WERI-Rb-1 (cell line): ENCODE data around the gene TSPAN32.
A peak's percentile ranks its signal among the peaks of the same experiment; 100 is the strongest.

Experiments used
- DNase-seq: peaks from one replicate; pipeline ENCODE4 v3.0.0-alpha.2; 2020
- H3K27ac ChIP-seq: fragments of 250-450 bp; sonication (Bioruptor Pico); 2 replicates; pipeline ENCODE4 v1.5.1; 2020; ENCODE audit warnings: mild to moderate bottlenecking, moderate library complexity
- H3K27me3 ChIP-seq: fragments of 250-450 bp; sonication (Bioruptor Pico); 2 replicates; pipeline ENCODE4 v1.5.1; 2021; ENCODE audit warnings: mild to moderate bottlenecking, low read depth, moderate library complexity; ENCODE audit not compliant: insufficient read depth, severe bottlenecking
- H3K36me3 ChIP-seq: fragments of 250-450 bp; sonication (Bioruptor Pico); 2 replicates; pipeline ENCODE4 v1.5.1; 2020; ENCODE audit warnings: mild to moderate bottlenecking, moderate library complexity
- H3K4me3 ChIP-seq: 2 replicates; pipeline ENCODE4 v1.5.1; 2011; ENCODE audit warnings: low read depth, mild to moderate bottlenecking, control low read depth, low read length
- H3K9me3 ChIP-seq: fragments of 250-450 bp; sonication (Bioruptor Pico); 2 replicates; pipeline ENCODE4 v1.5.1; 2021; ENCODE audit warnings: mild to moderate bottlenecking, moderate library complexity; ENCODE audit not compliant: severe bottlenecking
- CTCF ChIP-seq: IDR thresholded peaks from 2 replicates; pipeline ENCODE4 v1.5.1; 2011; ENCODE audit warnings: low read depth, mild to moderate bottlenecking, control low read depth, inconsistent platforms, low read length

TSPAN32 gene

GRCh38 chr11:2301631-2302305 is at the start of gene TSPAN32, which contains the start of gene C11orf21:
TSS of gene TSPAN32 (plus strand) at chr11:2302013. CDS start at chr11:2302150, 137 bp downstream.
TSS of gene C11orf21 (minus strand) at chr11:2301918. CDS start at chr11:2301808, 110 bp downstream.
- no peak for TF ChIP-seq CTCF
- Histone ChIP-seq H3K4me3 (no peak within 1 kb of the TSS), H3K27ac (no peak within 1 kb of the TSS), H3K9me3 (no peaks in the 10 kb centered on the region), H3K27me3 (peaks cover 10% of the 10 kb centered on the region), H3K36me3 (no peaks in the 10 kb centered on the region)
- peak; percentile 10 for DNase-seq

DNA sequence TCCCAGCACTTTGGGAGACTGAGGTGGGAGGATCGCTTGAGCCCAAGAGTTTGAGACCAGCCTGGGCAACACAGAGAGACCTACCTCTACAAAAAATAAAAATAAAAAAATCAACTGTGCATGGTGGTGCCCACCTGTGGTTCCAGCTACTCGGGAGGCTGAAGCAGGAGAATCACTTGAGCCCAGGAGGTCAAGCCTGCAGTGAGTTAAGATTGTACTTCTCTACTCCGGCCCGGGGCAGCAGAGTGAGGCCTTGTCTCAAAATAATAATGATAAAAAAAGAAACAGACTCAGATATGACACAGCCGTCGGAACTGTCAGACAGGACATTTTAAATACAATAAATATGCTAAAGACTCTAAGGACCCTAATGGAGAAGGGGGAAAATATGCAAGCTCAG is 49.8 kb upstream of the TSPAN32 start:
- peaks cover 5% of the 10 kb centered on the region for H3K9me3 ChIP-seq
- no peak for TF ChIP-seq CTCF
- DNase-seq, result no peak

GRCh38 chr11:2256293-2256913 is 45.4 kb upstream of the TSPAN32 start:
- H3K9me3 ChIP-seq, result peaks cover 5% of the 10 kb centered on the region
- no peak for DNase-seq
- H3K4me3 ChIP-seq, result no peak overlapping the region
- TF ChIP-seq CTCF, result no peak
- no peaks in the 10 kb centered on the region for H3K36me3 ChIP-seq
- peaks cover 16% of the 10 kb centered on the region for H3K27me3 ChIP-seq
- H3K27ac ChIP-seq, result no peak overlapping the region

More for the DNA sequence above, 49.8 kb upstream of the TSPAN32 start:
- H3K27ac ChIP-seq, result no peak overlapping the region
- H3K27me3 ChIP-seq, result peaks cover 3% of the 10 kb centered on the region
- H3K36me3 ChIP-seq, result no peaks in the 10 kb centered on the region
- H3K4me3 ChIP-seq, result no peak overlapping the region

DNA sequence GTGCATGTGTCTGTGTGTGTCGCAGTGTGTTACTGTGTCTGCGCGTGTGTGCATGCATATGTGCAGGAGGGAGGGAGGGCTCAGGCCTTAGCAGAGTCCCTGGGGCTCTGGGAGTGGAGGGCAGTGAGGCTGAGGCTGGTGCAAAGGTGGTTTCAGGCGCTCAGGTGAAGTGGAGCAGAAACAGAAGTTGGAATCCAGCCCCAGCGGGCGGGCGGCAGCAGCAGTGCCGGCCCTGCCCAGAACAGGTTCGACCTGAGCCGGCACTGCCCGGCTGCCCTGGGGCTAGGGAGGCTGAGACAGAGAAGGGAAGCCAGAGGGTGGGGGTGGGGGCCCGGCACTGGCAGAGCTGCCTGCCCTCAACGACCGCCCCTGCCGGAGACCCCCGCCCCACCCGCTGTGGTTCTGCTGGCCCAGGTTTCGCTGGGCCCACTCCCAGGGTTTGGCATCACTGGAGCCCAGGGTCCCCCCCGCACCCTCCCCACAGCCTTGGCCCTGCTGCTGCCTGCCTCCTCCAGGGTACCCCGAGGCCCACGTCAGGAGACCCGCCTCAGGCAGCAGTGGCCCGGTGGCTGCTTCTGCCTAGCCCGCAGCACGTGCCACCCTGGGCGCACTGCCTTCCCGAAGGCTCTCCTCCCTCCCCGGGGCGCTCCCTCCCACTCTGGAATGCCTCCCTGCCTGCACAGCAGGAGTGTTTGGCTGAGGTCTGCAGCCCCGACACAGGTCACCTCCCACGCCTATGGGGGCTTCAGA is 44.7 kb upstream of the TSPAN32 start:
- H3K27me3 ChIP-seq, result peaks cover 22% of the 10 kb centered on the region
- no peak for TF ChIP-seq CTCF
- no peak overlapping the region for H3K4me3 ChIP-seq
- DNase-seq, result no peak
- no peaks in the 10 kb centered on the region for H3K36me3 ChIP-seq
- H3K9me3 ChIP-seq, result peaks cover 5% of the 10 kb centered on the region
- H3K27ac ChIP-seq, result no peak overlapping the region

GRCh38 chr11:2258501-2259465 is 43.0 kb upstream of the TSPAN32 start:
- Histone ChIP-seq H3K36me3 (no peaks in the 10 kb centered on the region), H3K27ac (no peak overlapping the region), H3K4me3 (no peak overlapping the region), H3K9me3 (peaks cover 5% of the 10 kb centered on the region), H3K27me3 (peaks cover 21% of the 10 kb centered on the region)
- no peak for DNase-seq
- TF ChIP-seq CTCF, result no peak
